GM19468 (cell line): ENCODE results near the gene PIP5K1B.
A peak's percentile ranks its signal among the peaks of the same experiment; 100 is the strongest.
"Not testable (repeated sequence)": the region's sequence is repeated elsewhere in the genome, so short reads cannot be mapped to it uniquely, and the experiment has no call there.

Experiments used
- ATAC-seq: cut with Tn5 transposase; IDR thresholded peaks from one replicate; pipeline ENCODE4 v1.9.1; 2021; ENCODE audit warnings: mild to moderate bottlenecking, moderate library complexity, moderate number of reproducible peaks; ENCODE audit not compliant: unreplicated experiment; ENCODE audit errors: extremely low read depth

The PIP5K1B gene

DNA sequence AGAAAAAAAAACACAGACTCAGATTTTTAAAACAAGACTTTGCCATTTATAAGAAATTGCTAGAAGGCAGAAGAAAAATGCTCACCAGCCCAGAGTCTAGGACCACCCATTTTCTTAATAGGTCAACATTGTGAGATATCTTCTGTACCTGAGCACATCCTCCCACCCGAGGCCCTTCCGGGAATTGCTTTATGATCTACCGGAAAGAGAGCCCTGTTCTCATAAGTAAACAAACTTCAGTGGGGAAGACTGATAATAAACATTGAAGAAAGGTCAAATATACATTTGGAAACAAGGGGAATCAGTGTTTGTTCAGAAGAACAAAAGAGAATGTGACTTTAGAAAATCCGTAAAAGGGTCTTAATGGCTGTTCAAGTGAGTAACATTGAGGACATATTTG, 264.5 kb downstream of the PIP5K1B start:
- ATAC-seq, result no peak

DNA sequence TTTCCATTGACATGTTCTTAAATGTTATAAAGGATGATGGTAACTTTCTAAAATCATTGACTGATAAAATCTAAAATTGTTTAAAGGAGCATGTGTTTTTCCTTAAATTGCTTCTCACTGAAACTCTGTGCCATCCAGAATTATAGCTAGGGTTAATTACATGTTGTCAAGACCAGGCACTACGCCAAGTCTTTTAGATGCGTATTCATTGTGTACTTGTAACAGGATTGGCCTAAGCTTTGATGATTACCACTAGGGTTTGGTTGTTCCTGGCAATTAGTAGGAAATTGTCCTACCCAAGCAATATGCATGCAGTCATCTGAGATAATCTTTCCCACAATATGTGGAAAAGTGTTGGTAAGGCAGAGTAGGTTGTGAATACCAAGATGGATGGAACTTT, 265.1 kb downstream of the PIP5K1B start:
- no peak for ATAC-seq

DNA sequence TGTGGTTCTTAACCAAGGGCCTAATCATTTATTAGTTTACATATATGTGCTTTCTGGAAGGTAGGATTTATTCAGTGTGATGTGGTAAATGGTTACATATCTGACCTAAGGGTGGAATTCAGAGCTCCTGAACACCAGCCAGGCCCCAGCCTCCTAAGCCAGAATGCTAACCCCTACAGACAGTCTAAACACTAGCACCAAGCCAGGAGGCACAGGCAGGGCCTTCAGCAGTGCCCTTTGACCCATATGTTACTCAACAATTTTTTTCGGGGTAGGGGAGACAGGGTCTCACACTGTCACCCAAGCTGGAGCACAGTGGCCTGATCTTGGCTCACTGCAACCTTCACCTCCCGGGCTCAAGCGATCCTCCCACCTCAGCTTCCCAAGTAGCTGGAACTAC, 268.6 kb downstream of the PIP5K1B start:
- no peak for ATAC-seq

DNA sequence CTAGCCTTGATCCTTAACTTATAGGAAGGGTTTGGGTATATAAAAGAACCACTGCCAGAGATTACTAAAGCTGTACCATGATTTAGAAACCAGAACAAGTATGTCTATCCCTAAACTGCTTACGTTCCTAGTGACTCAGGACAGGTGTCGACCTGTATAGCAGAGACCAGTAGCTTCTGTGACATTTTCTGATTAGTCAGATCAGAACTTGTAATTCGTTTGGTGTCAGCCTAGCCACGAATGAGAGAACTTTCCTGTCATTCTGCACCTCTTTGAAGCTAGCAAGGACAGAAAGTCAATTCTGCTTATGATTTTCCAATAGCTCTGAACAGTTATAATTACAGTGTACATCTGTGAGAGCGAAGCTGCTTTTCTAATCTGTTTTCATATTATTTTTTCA, 269.4 kb downstream of the PIP5K1B start:
- ATAC-seq, result peak; percentile 88

DNA sequence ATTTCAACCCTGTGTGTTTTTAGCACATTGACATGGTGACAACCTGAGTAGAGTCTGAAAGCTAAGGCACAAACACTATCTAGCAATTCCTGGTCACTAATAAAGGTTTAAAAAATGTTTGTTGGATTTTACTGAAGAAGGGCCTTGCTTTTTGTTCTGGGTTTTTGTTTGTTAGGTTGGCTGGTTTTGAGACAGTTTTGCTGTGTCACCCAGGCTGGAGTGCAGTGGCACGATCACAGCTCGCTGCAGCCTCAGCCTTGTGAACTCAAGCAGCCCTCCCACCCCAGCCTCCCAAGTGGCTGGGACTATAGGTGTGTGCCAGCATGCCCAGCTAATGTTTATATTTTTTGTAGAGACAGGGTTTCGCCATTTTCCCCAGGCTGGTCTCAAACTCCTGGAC, 269.9 kb downstream of the PIP5K1B start:
- ATAC-seq, result no peak

DNA sequence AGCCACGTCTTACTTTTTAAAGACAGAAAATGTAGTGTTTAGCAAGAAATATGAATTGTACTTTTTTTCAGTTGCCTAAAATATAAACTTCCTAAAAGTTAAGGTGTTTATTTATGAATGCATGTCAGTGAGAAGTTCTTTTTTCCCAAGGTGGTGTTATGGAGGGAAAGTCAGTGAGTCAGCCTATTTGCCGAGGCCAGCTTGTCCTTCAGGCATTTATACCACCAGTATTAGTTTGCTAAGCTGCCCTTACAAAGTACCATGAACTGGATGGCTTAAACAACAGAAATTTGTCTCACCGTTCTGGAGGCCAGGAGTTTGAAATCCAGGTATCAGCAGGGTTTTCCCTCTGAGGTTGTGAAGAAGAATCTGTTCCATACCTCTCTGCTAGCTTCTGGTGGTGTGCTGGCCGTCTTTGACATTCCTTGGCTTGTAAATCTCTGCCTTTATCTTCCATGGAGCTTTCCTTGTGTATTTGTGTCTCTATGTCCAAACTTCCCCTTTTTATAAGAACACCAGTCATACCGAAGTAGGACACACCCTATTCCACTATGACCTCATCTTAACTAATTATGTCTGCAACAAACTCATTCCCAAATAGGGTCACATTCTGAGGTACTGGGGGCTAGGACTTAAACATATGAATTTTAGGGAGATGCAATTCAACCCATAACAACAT, 270.5 kb downstream of the PIP5K1B start:
- ATAC-seq, result no peak

DNA sequence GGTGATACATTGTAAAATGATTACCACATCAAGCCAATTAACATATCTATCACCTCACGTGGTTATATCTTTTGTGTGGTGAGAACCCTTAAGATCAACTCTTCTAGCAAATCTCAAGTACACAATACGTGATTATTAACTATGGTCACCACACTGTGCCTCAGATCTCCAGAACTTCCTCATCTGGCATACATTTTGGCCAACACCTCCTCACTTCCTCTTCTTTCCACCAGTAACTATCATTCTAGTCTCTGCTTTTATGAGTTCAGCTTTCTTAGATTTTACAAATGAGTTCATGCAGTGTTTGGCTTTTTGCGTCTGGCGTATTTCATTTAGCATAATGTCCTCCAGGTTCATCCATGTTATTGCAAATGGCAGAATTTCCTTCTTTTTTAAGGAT, 273.0 kb downstream of the PIP5K1B start:
- ATAC-seq, result no peak

DNA sequence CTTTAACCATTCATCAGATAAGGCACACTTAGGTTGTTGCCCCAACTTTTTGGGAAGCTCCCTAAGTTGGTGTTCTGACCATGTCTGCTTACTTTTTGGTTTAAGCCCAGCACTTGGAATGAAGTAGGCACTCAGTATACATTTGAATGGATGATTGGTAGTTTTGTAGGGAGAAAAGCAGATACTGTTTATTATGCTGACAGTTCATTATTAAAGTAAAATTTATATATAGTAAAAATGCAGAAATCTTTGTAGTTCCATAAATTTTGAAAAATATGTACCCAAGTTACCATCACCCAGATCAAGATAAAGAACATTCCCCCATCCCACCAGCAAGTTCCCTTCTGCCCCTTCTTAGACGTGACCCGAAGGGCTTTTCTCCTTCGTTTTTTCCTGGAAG, 273.5 kb downstream of the PIP5K1B start:
- ATAC-seq, result no peak

DNA sequence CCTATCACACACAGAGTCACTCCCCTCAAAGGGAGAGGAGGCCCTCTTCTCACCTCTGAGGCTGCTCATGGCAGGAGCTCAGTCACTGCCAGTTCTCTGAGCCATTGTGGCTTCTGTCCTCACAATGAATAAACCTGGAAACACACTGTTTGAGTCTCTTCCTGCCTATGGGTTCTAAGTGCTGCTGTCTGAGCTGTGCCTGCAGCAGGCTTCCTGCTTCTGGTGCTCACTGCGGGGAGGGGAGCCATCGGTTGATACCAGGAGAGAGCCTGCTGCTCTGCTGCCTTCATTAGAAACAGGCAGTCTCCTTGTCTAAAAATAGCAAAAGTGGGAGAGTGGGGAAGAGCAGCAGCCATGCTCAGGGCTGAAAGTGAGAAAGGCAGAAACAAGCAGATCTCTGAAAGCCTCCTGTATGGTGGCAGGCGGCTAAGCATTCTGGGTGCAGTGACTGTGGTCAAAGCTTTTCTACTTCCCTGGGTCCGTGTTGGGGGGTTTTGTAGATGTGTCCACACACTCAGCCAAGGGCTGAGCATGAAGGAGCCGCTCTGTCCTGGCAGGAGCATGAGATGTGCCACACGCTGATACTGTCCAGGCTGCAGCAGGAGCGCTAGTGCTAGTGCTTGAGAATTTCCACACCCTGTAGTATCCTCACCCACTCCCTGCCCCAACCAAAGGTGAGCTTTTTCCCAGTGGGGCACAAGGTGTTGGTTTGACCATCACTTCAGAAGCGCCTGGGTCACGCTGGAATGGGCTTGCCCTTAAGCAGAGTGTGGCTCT, 274.7 kb downstream of the PIP5K1B start:
- ATAC-seq, result no peak

DNA sequence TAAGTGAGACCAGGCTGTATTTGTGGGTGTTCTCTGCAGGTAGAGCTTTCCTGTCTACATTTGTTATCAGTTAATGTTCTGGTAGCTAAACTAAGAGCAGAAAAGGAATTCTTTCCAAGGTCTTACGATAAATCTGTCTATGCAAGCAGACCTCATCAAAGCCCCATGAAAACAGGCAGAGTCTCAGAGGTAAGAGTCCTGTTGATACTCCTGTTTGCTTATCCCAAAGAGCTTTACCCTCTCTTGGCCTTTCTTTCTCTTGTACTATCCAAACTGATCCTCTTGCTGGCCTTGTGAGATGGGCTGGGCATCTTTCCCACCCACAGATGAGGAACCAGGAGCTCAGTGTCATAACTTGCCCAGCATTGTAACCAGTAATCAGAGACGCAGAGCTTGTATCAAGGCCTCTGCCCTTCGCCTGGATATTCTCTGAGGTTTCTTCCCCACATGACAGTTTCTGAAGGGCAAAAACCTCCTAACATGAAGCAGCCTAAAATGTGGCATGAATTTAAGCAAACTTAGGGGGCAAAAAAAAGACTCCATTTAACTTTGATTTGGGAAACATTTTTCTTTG, 275.4 kb downstream of the PIP5K1B start:
- no peak for ATAC-seq

DNA sequence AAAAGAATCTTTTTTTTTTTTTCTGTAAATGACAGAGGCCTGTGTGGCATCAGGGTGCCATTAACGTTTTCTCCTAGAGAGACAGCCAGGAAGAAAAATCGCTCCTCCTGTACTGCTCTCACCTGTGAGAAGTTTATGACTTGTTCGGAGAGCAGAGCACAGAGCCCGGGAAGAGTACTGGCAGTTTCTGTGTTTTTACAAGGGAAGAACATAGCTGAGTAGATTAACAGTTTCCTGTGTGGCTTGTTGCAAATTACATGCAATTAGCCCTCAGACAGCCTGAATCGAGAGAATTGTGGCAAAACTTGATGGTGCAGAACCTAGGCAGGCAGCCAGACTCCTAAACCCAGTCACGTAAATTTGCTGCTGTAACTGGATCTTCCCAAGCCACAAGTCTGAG, 276.7 kb downstream of the PIP5K1B start:
- peak; percentile 51 for ATAC-seq

DNA sequence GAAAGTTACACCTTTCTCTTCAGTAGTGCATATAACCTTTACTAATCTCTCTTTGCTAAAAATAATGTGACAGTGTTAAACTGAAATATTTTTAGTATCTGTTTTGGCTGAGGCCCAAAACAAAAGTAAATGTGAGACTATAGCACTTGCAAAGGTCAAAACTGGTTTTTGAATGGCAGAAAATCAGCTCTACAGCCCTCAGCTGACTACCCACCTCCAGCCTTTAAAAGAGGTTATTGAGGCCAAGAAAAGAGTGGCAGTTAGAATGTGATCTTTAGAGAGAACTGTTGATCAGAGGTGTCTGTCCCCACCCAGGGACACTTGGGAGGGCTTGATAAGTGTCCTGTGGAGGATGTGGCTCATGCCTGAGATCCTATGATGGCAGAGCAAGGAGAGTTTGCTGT, 278.0 kb downstream of the PIP5K1B start:
- no peak for ATAC-seq

DNA sequence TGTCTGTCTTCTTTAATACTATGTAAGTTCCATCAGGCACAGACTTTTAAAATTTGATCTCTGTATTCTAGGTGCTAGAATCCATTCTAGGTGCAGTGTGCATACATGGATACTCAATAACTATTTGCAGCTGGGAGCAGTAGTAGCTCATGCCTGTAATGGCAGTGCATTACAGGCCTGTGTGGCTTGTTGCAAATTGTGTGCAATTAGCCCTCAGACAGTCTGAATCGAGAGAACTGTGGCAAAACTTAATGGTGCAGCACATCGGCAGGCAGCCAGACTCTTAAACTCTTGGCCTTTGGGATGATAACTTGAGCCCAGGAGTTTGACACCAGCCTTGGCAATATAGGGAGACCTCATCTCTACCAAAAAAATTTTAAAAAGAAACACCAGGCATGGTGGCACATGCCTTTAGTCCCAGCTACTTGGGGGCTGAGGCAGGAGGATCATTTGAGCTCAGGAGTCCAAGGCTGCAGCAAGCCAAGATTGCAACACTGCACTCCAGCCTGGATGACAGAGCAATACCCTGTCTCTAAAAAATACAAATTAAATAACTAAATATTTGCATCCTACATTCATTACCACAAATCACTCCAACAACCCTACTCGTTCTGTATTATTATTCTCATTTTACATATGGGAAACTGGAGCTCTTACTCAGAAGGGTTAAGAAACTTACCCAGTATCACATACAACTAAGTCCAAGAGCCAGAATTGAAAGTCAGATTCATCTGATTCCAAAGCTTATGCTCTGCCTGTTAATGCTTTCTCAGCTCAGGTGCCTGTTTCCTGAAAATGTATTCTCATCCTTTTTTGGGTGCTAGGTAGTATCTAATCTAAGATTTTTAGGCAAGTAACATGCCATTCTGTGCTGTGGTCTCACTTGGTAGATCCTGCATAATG, 278.7 kb downstream of the PIP5K1B start:
- no peak for ATAC-seq

DNA sequence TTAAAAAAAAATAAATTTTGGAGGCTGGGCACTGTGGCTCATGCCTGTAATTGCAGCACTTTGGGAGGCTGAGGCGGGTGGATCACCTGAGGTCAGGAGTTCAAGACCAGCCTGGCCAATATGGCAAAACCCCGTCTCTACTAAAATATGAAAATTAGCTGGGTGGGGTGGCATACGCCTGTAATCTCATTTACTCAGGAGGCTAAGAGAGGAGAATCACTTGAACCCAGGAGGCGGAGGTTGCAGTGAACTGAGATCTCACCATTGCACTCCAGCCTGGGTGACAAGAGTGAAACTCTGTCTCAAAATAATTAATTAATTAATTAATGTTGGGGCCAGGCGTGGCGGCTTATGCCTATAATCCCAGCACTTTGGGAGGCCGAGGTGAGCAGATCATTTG, 281.9 kb downstream of the PIP5K1B start:
- ATAC-seq, result not testable (repeated sequence)

DNA sequence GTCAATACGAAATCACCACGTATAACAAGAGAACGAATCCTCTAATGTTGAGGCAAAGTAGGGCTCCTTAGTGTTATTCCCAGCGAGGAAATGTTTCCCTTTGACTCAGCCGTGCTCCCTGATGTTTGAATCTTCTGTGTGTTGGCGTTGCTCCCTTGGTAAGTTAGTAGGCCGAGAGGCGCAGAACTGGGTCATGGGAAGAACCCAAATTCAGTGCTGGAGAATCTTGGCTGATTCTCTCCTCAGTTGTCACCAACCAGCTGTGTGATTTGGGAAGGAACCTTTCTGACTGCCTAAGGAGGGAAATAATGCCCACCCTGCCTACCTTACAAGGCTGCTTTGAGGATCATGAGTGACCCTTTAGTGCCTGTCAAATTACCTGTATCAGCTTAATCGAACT, 286.4 kb downstream of the PIP5K1B start:
- no peak for ATAC-seq

DNA sequence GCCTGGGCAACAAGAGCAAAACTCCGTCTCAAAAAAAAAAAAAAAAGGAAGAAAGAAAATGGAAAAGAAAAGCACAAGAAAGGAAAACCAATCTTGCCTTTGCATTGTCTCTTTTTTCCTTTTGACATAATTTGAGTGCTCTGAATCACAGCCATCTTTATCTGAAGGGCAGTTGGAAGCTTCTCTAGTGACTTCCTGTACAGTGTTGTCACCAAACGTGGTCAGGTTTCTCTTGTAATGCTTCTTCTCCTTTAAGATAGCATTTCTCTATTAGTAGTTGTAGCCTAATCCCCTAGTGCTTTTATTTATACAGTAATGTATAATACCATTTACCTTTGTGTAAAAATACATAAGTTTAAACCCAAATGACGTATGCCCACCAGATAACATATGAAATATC, 290.7 kb downstream of the PIP5K1B start:
- no peak for ATAC-seq

DNA sequence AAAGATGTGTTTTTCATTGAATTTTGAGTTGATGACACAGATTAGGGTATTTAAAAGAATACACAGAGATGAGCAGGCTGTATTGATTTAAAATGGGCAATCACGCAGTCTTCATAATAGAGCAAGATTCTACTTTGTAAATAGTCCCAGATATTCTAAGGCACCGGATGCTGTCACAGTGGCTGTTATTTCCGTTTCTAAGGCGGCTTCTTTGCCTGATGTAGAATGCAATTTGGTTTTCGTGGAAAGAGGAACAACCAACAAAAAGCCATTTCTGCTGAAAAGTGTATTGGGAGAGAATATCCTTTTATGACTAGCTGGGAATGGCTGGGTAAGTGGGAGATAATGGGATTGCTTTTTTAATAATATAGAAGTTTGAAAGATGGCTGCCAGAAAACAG, 291.4 kb downstream of the PIP5K1B start:
- no peak for ATAC-seq

DNA sequence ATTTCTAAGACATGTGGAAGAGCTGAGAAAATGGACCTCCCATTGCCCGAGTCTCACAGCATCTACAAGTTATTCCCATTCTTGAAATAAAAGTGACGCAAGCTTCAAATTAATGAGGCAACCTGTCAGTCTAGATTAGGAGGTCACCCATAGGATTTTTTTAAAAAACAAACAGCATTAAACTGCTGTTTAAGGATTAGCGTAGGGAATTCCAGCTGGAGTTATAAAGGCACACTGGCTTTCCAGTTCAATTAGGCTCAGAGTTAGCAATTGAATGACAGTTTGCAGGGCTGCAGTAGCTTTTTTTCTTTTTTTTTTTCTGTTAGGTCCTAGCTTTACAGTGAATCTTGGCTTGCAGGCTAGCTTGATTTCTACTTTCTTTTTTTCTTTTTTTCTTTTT, 292.6 kb downstream of the PIP5K1B start:
- ATAC-seq, result no peak

DNA sequence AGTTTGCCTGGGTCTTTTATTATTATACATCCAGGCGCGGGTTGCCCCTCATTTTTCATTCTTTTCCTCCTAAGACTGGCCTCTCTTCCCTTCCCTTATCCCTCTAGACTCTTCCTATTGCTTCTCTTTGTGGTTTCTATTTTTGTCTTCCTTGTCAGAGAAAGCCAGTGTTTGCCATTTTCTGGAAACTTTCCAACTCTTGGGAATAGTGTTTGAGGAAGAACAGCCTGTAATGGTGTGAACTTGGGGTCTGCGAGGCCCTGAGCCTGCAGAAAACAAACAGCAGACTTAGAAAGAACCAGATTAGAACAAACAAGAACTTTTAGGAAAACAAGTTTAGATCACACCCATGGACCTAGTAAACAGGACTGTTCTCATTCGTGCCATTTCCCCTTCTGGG, 293.3 kb downstream of the PIP5K1B start:
- ATAC-seq, result no peak

DNA sequence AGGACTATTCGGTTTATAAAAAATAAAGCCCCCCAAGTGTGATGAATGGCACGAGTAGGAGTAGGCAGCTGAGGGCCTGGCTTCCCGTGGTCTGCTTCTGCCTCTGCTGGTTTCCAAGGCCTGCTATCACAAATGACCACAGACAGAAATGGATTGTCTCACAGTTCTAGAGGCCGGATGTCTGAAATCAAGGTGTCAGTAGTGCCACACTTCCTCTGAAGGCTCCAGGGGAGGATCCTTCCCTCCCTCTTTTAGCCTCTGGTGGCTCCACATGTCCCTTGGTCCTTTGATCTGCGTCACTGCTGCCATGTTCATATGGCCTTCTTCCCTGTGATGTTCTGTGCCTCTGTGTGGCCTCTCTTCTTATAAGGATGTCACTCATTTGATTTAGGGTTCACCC, 293.8 kb downstream of the PIP5K1B start:
- ATAC-seq, result no peak
